ENCODE data around the gene RBM26.

DNA sequence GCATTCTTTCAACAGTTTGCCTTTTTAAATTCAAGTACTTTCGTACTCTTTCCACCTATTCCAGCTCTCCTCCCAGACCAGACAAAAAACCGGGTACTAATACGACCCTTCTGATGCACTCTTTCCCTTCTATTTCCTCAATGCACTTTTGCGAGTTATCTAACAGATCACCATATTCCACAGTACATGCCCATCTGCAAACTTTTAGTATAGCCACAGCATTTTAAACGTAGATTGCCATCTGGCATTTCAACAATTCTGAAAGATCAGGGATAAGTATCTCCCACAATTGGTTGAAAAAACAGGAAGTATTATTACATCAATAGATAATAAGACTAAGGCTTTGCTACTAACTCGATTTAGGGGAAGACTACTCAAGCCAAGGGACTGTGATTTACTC, 31.5 kb downstream of the RBM26 start:
- TF ChIP-seq, protein P1, sequence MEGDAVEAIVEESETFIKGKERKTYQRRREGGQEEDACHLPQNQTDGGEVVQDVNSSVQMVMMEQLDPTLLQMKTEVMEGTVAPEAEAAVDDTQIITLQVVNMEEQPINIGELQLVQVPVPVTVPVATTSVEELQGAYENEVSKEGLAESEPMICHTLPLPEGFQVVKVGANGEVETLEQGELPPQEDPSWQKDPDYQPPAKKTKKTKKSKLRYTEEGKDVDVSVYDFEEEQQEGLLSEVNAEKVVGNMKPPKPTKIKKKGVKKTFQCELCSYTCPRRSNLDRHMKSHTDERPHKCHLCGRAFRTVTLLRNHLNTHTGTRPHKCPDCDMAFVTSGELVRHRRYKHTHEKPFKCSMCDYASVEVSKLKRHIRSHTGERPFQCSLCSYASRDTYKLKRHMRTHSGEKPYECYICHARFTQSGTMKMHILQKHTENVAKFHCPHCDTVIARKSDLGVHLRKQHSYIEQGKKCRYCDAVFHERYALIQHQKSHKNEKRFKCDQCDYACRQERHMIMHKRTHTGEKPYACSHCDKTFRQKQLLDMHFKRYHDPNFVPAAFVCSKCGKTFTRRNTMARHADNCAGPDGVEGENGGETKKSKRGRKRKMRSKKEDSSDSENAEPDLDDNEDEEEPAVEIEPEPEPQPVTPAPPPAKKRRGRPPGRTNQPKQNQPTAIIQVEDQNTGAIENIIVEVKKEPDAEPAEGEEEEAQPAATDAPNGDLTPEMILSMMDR (IDR thresholded peaks at IDR 0.05): no peak
- TF ChIP-seq POLR2A (IDR thresholded peaks at IDR 0.05) (no peak), POLR2AphosphoS5 (IDR thresholded peaks at IDR 0.05) (no peak), EP300 (IDR thresholded peaks at IDR 0.05) (no peak)

Measured in gastroesophageal sphincter (tissue), 3 donors.